GM18873 (cell line): ENCODE data around the gene NCOR1.
"Not testable (repeated sequence)": the region's sequence is repeated elsewhere in the genome, so short reads cannot be mapped to it uniquely, and the experiment has no call there.

Experiments used
- ATAC-seq: cut with Tn5 transposase; IDR thresholded peaks from one replicate; pipeline ENCODE4 v1.9.1; 2021; ENCODE audit warnings: mild to moderate bottlenecking, moderate library complexity, moderate number of reproducible peaks; ENCODE audit not compliant: unreplicated experiment, low FRiP score

NCOR1 gene

GRCh38 chr17:16158714-16159113 is 56.6 kb downstream of the NCOR1 start:
- no peak for ATAC-seq

GRCh38 chr17:16155536-16155935 is 59.8 kb downstream of the NCOR1 start:
- ATAC-seq = no peak

GRCh38 chr17:16152326-16152725 is 63.0 kb downstream of the NCOR1 start:
- ATAC-seq = not testable (repeated sequence)

- ATAC-seq = no peak
Observed at GRCh38 chr17:16150251-16150856, 65.0 kb downstream of the NCOR1 start.

- ATAC-seq = no peak
Observed at GRCh38 chr17:16148596-16148995, 66.7 kb downstream of the NCOR1 start.

GRCh38 chr17:16145319-16145890 is 69.9 kb downstream of the NCOR1 start:
- not testable (repeated sequence) for ATAC-seq

GRCh38 chr17:16141685-16142084 is 73.6 kb downstream of the NCOR1 start:
- ATAC-seq = no peak

GRCh38 chr17:16140854-16141253 is 74.5 kb downstream of the NCOR1 start:
- ATAC-seq = no peak

- no peak for ATAC-seq
Observed at GRCh38 chr17:16135461-16135860, 79.9 kb downstream of the NCOR1 start.

GRCh38 chr17:16131593-16131992 is 83.7 kb downstream of the NCOR1 start:
- no peak for ATAC-seq

GRCh38 chr17:16129441-16130205 is 85.7 kb downstream of the NCOR1 start:
- ATAC-seq = no peak

- ATAC-seq = no peak
Observed at GRCh38 chr17:16123531-16123930, 91.8 kb downstream of the NCOR1 start.

GRCh38 chr17:16122697-16123434 is 92.5 kb downstream of the NCOR1 start:
- no peak for ATAC-seq

- no peak for ATAC-seq
Observed at GRCh38 chr17:16121915-16122314, 93.4 kb downstream of the NCOR1 start.

- no peak for ATAC-seq
Observed at GRCh38 chr17:16120937-16121336, 94.4 kb downstream of the NCOR1 start.

GRCh38 chr17:16117149-16117548 is 98.2 kb downstream of the NCOR1 start:
- no peak for ATAC-seq

- ATAC-seq = not testable (repeated sequence)
Observed at GRCh38 chr17:16115077-16115698, 100.1 kb downstream of the NCOR1 start.

- no peak for ATAC-seq
Observed at GRCh38 chr17:16108871-16109270, 106.5 kb downstream of the NCOR1 start.

GRCh38 chr17:16108386-16108785 is 106.9 kb downstream of the NCOR1 start:
- ATAC-seq = no peak

GRCh38 chr17:16107165-16107770 is 108.1 kb downstream of the NCOR1 start:
- no peak for ATAC-seq
